ENCODE data around the gene CYP2U1. TPM values are rescaled to one million over a fixed set of nuclear protein-coding genes. Genes with fewer than 3 reads are reported as not detected.

CYP2U1 gene
- total and polyA plus RNA-seq, 2 of the 8 experiments (the other 6 are each of a cell fraction or from before 2014, with no cell fraction given): 3.1 to 5.0 TPM

DNA sequence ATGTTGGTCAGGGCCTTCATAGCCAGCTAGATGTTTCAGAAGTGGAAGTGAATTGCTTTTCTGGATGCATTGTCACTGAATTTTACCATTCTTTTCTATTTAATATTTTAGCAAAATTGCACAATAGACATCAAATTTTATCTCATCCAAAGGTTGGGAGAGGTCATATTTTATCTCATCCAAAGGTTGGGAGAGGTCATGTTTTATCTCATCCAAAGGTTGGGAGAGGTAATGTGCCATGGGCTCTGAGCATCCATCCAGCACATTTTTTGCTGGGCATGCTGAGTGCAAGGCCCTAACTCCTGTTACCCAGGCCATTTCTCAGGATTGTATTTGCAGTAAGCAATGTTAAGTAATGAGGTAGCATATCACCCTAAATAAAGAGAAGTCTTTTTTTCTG is 14.7 kb upstream of the CYP2U1 start (continued):
- TF ChIP-seq, protein P1, sequence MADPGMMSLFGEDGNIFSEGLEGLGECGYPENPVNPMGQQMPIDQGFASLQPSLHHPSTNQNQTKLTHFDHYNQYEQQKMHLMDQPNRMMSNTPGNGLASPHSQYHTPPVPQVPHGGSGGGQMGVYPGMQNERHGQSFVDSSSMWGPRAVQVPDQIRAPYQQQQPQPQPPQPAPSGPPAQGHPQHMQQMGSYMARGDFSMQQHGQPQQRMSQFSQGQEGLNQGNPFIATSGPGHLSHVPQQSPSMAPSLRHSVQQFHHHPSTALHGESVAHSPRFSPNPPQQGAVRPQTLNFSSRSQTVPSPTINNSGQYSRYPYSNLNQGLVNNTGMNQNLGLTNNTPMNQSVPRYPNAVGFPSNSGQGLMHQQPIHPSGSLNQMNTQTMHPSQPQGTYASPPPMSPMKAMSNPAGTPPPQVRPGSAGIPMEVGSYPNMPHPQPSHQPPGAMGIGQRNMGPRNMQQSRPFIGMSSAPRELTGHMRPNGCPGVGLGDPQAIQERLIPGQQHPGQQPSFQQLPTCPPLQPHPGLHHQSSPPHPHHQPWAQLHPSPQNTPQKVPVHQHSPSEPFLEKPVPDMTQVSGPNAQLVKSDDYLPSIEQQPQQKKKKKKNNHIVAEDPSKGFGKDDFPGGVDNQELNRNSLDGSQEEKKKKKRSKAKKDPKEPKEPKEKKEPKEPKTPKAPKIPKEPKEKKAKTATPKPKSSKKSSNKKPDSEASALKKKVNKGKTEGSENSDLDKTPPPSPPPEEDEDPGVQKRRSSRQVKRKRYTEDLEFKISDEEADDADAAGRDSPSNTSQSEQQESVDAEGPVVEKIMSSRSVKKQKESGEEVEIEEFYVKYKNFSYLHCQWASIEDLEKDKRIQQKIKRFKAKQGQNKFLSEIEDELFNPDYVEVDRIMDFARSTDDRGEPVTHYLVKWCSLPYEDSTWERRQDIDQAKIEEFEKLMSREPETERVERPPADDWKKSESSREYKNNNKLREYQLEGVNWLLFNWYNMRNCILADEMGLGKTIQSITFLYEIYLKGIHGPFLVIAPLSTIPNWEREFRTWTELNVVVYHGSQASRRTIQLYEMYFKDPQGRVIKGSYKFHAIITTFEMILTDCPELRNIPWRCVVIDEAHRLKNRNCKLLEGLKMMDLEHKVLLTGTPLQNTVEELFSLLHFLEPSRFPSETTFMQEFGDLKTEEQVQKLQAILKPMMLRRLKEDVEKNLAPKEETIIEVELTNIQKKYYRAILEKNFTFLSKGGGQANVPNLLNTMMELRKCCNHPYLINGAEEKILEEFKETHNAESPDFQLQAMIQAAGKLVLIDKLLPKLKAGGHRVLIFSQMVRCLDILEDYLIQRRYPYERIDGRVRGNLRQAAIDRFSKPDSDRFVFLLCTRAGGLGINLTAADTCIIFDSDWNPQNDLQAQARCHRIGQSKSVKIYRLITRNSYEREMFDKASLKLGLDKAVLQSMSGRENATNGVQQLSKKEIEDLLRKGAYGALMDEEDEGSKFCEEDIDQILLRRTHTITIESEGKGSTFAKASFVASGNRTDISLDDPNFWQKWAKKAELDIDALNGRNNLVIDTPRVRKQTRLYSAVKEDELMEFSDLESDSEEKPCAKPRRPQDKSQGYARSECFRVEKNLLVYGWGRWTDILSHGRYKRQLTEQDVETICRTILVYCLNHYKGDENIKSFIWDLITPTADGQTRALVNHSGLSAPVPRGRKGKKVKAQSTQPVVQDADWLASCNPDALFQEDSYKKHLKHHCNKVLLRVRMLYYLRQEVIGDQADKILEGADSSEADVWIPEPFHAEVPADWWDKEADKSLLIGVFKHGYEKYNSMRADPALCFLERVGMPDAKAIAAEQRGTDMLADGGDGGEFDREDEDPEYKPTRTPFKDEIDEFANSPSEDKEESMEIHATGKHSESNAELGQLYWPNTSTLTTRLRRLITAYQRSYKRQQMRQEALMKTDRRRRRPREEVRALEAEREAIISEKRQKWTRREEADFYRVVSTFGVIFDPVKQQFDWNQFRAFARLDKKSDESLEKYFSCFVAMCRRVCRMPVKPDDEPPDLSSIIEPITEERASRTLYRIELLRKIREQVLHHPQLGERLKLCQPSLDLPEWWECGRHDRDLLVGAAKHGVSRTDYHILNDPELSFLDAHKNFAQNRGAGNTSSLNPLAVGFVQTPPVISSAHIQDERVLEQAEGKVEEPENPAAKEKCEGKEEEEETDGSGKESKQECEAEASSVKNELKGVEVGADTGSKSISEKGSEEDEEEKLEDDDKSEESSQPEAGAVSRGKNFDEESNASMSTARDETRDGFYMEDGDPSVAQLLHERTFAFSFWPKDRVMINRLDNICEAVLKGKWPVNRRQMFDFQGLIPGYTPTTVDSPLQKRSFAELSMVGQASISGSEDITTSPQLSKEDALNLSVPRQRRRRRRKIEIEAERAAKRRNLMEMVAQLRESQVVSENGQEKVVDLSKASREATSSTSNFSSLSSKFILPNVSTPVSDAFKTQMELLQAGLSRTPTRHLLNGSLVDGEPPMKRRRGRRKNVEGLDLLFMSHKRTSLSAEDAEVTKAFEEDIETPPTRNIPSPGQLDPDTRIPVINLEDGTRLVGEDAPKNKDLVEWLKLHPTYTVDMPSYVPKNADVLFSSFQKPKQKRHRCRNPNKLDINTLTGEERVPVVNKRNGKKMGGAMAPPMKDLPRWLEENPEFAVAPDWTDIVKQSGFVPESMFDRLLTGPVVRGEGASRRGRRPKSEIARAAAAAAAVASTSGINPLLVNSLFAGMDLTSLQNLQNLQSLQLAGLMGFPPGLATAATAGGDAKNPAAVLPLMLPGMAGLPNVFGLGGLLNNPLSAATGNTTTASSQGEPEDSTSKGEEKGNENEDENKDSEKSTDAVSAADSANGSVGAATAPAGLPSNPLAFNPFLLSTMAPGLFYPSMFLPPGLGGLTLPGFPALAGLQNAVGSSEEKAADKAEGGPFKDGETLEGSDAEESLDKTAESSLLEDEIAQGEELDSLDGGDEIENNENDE (IDR thresholded peaks at IDR 0.05; ENCODE audit: insufficient replicate concordance, low read length): no peak
- TF ChIP-seq, protein P2, sequence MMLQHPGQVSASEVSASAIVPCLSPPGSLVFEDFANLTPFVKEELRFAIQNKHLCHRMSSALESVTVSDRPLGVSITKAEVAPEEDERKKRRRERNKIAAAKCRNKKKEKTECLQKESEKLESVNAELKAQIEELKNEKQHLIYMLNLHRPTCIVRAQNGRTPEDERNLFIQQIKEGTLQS (IDR thresholded peaks at IDR 0.05; ENCODE audit: insufficient read depth, low read depth, low read length): no peak
- TF ChIP-seq POLR2AphosphoS5 (IDR thresholded peaks at IDR 0.05; ENCODE audit: low read depth, low read length): no peak
- no peak for TF ChIP-seq HDAC6 (IDR thresholded peaks at IDR 0.05; ENCODE audit: low read depth, low read length)
- no peak for TF ChIP-seq CREB1 (IDR thresholded peaks at IDR 0.05)

Data from H1 (cell line).